ENCODE data around the gene PHF10. TPM values are rescaled to one million over a fixed set of nuclear protein-coding genes. Genes with fewer than 3 reads are reported as not detected.

Gene PHF10
- total RNA-seq, 1 donor from 2014 or later = 74.0 TPM

- no peak for DNase-seq (ENCODE audit: low spot score in 2 of 2, unreplicated experiment in 2 of 2)
- H3K4me3 Mint-ChIP-seq = no peak overlapping the region
- peaks cover 74% of the 10 kb centered on the region for H3K9me3 Mint-ChIP-seq
- H3K4me1 Mint-ChIP-seq = no peaks in the 10 kb centered on the region
- H3K27me3 Mint-ChIP-seq (ENCODE audit: low read depth) = no peaks in the 10 kb centered on the region
- peaks cover 81% of the 10 kb centered on the region for H3K36me3 Mint-ChIP-seq
- TF ChIP-seq CTCF (IDR thresholded peaks at IDR 0.05; ENCODE audit: unreplicated experiment) = no peak
- no peak overlapping the region for H3K27ac Mint-ChIP-seq
Measured at GRCh38 chr6:169685860-169686259, 38.4 kb downstream of the PHF10 start.

GRCh38 chr6:169684056-169684455, 40.2 kb downstream of the PHF10 start:
- Mint-ChIP-seq H3K4me1 (no peaks in the 10 kb centered on the region), H3K9me3 (peaks cover 74% of the 10 kb centered on the region), H3K4me3 (no peak overlapping the region), H3K36me3 (peaks cover 84% of the 10 kb centered on the region), H3K27ac (no peak overlapping the region), H3K27me3 (ENCODE audit: low read depth) (no peaks in the 10 kb centered on the region)
- no peak for TF ChIP-seq CTCF (IDR thresholded peaks at IDR 0.05; ENCODE audit: unreplicated experiment)
- no peak for DNase-seq (ENCODE audit: low spot score in 2 of 2, unreplicated experiment in 2 of 2)

GRCh38 chr6:169678342-169678741, 46.0 kb downstream of the PHF10 start:
- Mint-ChIP-seq H3K27ac (no peak overlapping the region), H3K9me3 (peaks cover 43% of the 10 kb centered on the region), H3K36me3 (peaks cover 75% of the 10 kb centered on the region), H3K27me3 (ENCODE audit: low read depth) (no peaks in the 10 kb centered on the region), H3K4me3 (no peak overlapping the region), H3K4me1 (peaks cover 4% of the 10 kb centered on the region)
- DNase-seq (ENCODE audit: low spot score in 2 of 2, unreplicated experiment in 2 of 2) = no peak
- no peak for TF ChIP-seq CTCF (IDR thresholded peaks at IDR 0.05; ENCODE audit: unreplicated experiment)

GRCh38 chr6:169677096-169677495, 47.2 kb downstream of the PHF10 start:
- Mint-ChIP-seq H3K4me1 (peaks cover 4% of the 10 kb centered on the region), H3K9me3 (peaks cover 34% of the 10 kb centered on the region), H3K27ac (no peak overlapping the region), H3K27me3 (ENCODE audit: low read depth) (no peaks in the 10 kb centered on the region), H3K36me3 (peaks cover 68% of the 10 kb centered on the region), H3K4me3 (no peak overlapping the region)
- no peak for TF ChIP-seq CTCF (IDR thresholded peaks at IDR 0.05; ENCODE audit: unreplicated experiment)
- DNase-seq (ENCODE audit: low spot score in 2 of 2, unreplicated experiment in 2 of 2) = no peak

GRCh38 chr6:169675011-169675410, 49.3 kb downstream of the PHF10 start:
- peaks cover 62% of the 10 kb centered on the region for H3K36me3 Mint-ChIP-seq
- H3K4me3 Mint-ChIP-seq = no peak overlapping the region
- no peak for TF ChIP-seq CTCF (IDR thresholded peaks at IDR 0.05; ENCODE audit: unreplicated experiment)
- no peak overlapping the region for H3K27ac Mint-ChIP-seq
- peaks cover 17% of the 10 kb centered on the region for H3K9me3 Mint-ChIP-seq
- DNase-seq (ENCODE audit: low spot score in 2 of 2, unreplicated experiment in 2 of 2) = no peak
- peaks cover 4% of the 10 kb centered on the region for H3K4me1 Mint-ChIP-seq
- no peaks in the 10 kb centered on the region for H3K27me3 Mint-ChIP-seq (ENCODE audit: low read depth)

GRCh38 chr6:169671563-169671962, 52.7 kb downstream of the PHF10 start:
- H3K4me1 Mint-ChIP-seq = peaks cover 4% of the 10 kb centered on the region
- no peak overlapping the region for H3K4me3 Mint-ChIP-seq
- H3K36me3 Mint-ChIP-seq = peaks cover 55% of the 10 kb centered on the region
- H3K9me3 Mint-ChIP-seq = peaks cover 12% of the 10 kb centered on the region
- no peak for DNase-seq (ENCODE audit: low spot score in 2 of 2, unreplicated experiment in 2 of 2)
- no peak for TF ChIP-seq CTCF (IDR thresholded peaks at IDR 0.05; ENCODE audit: unreplicated experiment)
- H3K27me3 Mint-ChIP-seq (ENCODE audit: low read depth) = no peaks in the 10 kb centered on the region
- H3K27ac Mint-ChIP-seq = no peak overlapping the region

All from mesothelial cell of epicardium (in vitro differentiated cells).